CD4-positive, CD25-positive, alpha-beta regulatory T cell (primary cell): ENCODE data around the gene CACNA1H. TPM values are rescaled to one million over a fixed set of nuclear protein-coding genes. Genes with fewer than 3 reads are reported as not detected.

Source experiments
- ATAC-seq, 2 donors: fragments of 150-1000 bp; cut with Tn5 transposase; one replicate each; pipeline ENCODE4 v1.10.0; 2021; ENCODE audit warnings: low read depth in 2 of 2, moderate number of reproducible peaks in 2 of 2, moderate library complexity in 1 of 2
- DNase-seq, 3 donors: peaks; one replicate each; pipeline versions ENCODE4 v3.0.0 to v3.0.0-alpha.2; 2012 to 2022; ENCODE audit warnings: mixed read lengths in 1 of 3
- H3K27ac ChIP-seq: one replicate; pipeline ENCODE4 v1.7.0; 2013; ENCODE audit warnings: mild to moderate bottlenecking, low read length; ENCODE audit not compliant: insufficient read depth, poor library complexity, severe bottlenecking
- H3K27me3 ChIP-seq: one replicate; pipeline ENCODE4 v1.7.0; 2013; ENCODE audit warnings: low read length; ENCODE audit not compliant: control insufficient read depth, insufficient read depth
- H3K36me3 ChIP-seq: one replicate; pipeline ENCODE4 v1.7.0; 2013; ENCODE audit warnings: mild to moderate bottlenecking, low read length, moderate library complexity; ENCODE audit not compliant: control insufficient read depth, insufficient read depth
- H3K4me1 ChIP-seq: 2 replicates; pipeline ENCODE4 v1.7.0; 2013; ENCODE audit warnings: mild to moderate bottlenecking, low read length; ENCODE audit not compliant: insufficient read depth, control insufficient read depth, poor library complexity, severe bottlenecking
- H3K4me3 ChIP-seq: one replicate; pipeline ENCODE4 v1.7.0; 2013; ENCODE audit warnings: low read depth, mild to moderate bottlenecking, low read length, moderate library complexity
- H3K9me3 ChIP-seq, 2 experiments: 1 replicate in 1 of 2; 2 replicates in 1 of 2; pipeline ENCODE4 v1.7.0; 2013; ENCODE audit warnings: low read length in 2 of 2, mild to moderate bottlenecking in 1 of 2, moderate library complexity in 1 of 2; ENCODE audit not compliant: control insufficient read depth in 2 of 2
- H3K27ac Mint-ChIP-seq, 3 donors: one replicate each; pipeline ENCODE4 v1.8.0; 2020 to 2022; ENCODE audit warnings: mild to moderate bottlenecking in 3 of 3, mixed read lengths in 3 of 3, moderate library complexity in 2 of 3
- H3K27me3 Mint-ChIP-seq: one replicate; pipeline ENCODE4 v1.8.0; 2022; ENCODE audit warnings: mild to moderate bottlenecking, mixed read lengths
- H3K36me3 Mint-ChIP-seq: one replicate; pipeline ENCODE4 v1.8.0; 2020; ENCODE audit warnings: mixed read lengths
- H3K4me1 Mint-ChIP-seq, 4 donors: one replicate each; pipeline ENCODE4 v1.8.0; 2020 to 2022; ENCODE audit warnings: mixed read lengths in 4 of 4, mild to moderate bottlenecking in 1 of 4
- H3K4me3 Mint-ChIP-seq, 4 donors: one replicate each; pipeline ENCODE4 v1.8.0; 2020 to 2022; ENCODE audit warnings: mild to moderate bottlenecking in 4 of 4, mixed read lengths in 4 of 4, moderate library complexity in 3 of 4
- H3K9me3 Mint-ChIP-seq, 7 donors: one replicate each; pipeline ENCODE4 v1.8.0; 2020 to 2022; ENCODE audit warnings: mixed read lengths in 7 of 7, mild to moderate bottlenecking in 3 of 7, moderate library complexity in 2 of 7
- polyA plus RNA-seq, 4 donors: library from polyadenylated mRNA; unstranded; fragments of 300-500 nt; fragmentation: Illumina TruSeq; gene quantifications; one replicate each; pipeline ENCODE4 v1.2.3, GENCODE V29; 2021
- total RNA-seq: library from RNA; stranded (reverse); gene quantifications from one replicate; pipeline ENCODE4 v1.2.3, GENCODE V29; 2022

The CACNA1H gene
- total and polyA plus RNA-seq, 5 donors from 2014 or later = 0.37 to 4.2 (median 0.50) TPM; not detected in 1

DNA sequence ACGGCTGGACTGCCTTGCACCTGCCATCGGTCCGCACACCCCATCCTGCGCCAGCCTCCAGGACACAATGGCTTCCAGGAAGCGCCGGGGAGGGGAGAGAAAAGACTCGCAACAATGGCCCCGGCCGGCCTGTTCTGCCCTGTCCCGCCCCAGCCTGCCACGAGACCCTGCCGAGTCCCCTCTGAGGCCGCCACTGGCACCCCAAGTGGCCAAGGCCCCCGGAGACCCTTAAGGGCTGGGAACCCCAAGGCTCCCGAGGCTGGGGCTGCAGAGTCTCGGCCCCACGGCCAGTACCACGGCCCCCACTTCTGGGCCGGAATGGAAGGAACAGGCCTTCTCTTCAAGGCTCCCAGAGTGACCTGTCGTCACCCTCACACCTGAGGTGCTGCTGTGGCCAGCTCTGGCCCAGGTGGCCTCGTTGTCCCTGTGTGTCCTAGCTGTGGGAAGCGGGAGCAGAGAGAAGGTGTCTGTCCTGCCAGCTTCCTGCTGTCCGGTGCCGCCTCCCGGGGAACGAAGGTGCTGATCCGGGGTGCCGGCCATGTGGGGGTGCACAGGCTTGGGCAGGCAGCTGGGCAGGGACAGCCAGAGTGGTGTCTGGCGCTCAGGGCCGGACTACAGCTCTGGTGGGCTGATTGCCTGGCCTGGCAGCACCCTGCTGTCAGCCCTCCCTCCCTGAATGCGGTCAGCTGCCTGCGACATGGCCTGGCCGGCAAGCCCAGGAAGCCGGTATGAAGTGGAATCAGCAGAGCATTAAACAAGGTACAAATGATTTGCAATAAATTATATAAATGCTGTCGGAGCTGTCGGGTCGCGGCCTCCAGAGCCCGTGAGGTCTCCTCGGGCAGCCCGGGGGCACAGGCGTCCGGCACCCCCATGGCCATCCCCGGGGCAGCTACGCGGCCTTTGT, 8.2 kb upstream of the CACNA1H start:
- no peaks in the 10 kb centered on the region for H3K4me1 Mint-ChIP-seq
- Histone ChIP-seq H3K27ac (no peak overlapping the region), H3K4me1 (no peaks in the 10 kb centered on the region), H3K27me3 (no peaks in the 10 kb centered on the region), H3K36me3 (no peaks in the 10 kb centered on the region), H3K9me3 (no peaks in the 10 kb centered on the region), H3K4me3 (no peak overlapping the region)
- H3K27ac Mint-ChIP-seq = no peak overlapping the region
- no peak overlapping the region for H3K4me3 Mint-ChIP-seq
- ATAC-seq (no peak), DNase-seq (no peak)
- peaks cover 0 to 2% (median 0%) of the 10 kb centered on the region in 7 donors for H3K9me3 Mint-ChIP-seq
- H3K36me3 Mint-ChIP-seq = no peaks in the 10 kb centered on the region
- H3K27me3 Mint-ChIP-seq = no peaks in the 10 kb centered on the region

DNA sequence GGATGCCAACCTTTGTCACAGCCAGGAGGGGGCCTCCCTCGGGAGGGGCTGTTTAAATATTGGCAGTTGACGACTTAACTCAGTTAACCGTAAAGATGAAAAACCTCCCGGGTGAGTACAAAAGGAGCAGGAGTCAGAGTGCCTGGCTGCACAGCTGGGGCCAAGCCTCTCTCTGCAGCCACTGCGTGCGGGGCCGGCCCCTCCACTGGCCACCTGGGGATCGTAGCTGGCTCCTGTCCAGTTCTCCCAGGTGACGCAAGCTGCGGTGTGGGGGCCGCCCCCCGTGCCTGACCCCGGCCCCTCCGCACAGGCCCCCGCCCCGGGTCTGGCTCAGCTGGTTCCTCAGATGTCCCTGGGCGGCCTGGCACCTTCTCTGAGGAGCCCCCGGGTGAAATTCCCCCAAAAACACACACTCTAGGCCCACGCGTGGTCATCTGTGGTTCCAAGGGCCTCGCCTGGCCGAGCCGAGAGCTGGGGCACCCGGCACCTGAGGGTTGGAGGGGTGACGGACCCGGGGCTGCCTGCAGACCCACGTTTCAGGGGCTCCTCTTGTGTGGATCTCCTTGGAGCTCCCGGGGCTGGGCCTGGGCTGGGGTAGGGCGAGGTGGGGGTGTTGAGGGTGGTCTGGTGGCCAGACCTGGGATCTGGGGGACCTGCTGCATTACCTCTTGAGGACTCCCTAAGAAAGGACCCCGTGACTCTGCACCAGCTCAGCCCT, 7.4 kb upstream of the CACNA1H start:
- no peak overlapping the region for H3K27ac ChIP-seq
- Mint-ChIP-seq H3K4me3 (no peak overlapping the region), H3K9me3 (peaks cover 0 to 2% (median 0%) of the 10 kb centered on the region in 7 donors), H3K27ac (no peak overlapping the region), H3K4me1 (no peaks in the 10 kb centered on the region), H3K27me3 (no peaks in the 10 kb centered on the region), H3K36me3 (no peaks in the 10 kb centered on the region)
- no peak for ATAC-seq
- H3K4me1 ChIP-seq = no peaks in the 10 kb centered on the region
- H3K9me3 ChIP-seq = no peaks in the 10 kb centered on the region
- no peaks in the 10 kb centered on the region for H3K36me3 ChIP-seq
- H3K4me3 ChIP-seq = no peak overlapping the region
- no peaks in the 10 kb centered on the region for H3K27me3 ChIP-seq
- no peak for DNase-seq

DNA sequence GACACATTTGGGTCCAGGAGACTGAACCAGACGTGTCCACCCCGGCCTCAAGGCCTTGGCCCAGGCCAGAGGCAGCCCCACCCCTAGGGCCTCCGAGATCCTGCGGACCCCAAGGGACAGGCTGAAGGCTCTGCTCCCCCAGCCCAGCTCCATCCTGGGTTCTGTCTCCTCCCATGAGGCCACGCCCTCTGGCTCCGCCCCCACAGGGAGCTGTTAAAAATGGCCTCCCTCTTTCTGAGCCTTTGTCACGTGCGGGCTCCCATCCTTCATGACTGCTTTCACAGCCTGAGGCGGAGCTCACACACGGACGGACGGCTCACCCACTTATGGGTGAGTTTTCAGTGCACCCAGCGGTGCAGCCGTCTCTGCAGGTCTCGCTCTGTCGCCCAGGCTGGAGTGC, 6.5 kb upstream of the CACNA1H start:
- H3K27me3 ChIP-seq = no peaks in the 10 kb centered on the region
- Mint-ChIP-seq H3K9me3 (peaks cover 0 to 4% (median 0%) of the 10 kb centered on the region in 7 donors), H3K36me3 (no peaks in the 10 kb centered on the region), H3K4me1 (peaks cover 0 to under 1% (median 0%) of the 10 kb centered on the region in 4 donors), H3K27ac (no peak overlapping the region), H3K4me3 (no peak overlapping the region), H3K27me3 (no peaks in the 10 kb centered on the region)
- H3K9me3 ChIP-seq = no peaks in the 10 kb centered on the region
- no peak overlapping the region for H3K27ac ChIP-seq
- no peak for ATAC-seq
- H3K36me3 ChIP-seq = no peaks in the 10 kb centered on the region
- DNase-seq = no peak
- no peak overlapping the region for H3K4me3 ChIP-seq
- no peaks in the 10 kb centered on the region for H3K4me1 ChIP-seq

DNA sequence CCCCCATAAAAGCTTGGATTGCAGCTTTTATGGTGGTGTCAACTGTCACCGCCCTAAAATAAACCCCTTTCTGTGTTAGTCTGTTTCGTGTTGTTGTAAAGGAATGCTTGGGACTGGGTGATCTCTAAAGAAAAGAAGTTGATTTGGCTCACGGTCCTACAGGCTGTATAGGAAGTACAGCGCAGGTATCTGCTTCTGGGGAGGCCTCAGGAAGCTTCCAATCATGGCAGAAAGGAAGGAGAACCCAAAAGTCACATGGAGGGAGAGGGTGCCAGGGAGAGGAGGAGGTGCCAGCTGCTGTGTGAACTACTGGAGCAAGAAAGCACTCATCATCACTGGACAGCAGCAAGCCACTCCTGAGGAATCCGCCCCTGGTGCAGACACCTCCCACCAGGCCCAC, 5.9 kb upstream of the CACNA1H start:
- DNase-seq (no peak), ATAC-seq (no peak)
- Histone ChIP-seq H3K9me3 (no peaks in the 10 kb centered on the region), H3K36me3 (no peaks in the 10 kb centered on the region), H3K27me3 (no peaks in the 10 kb centered on the region), H3K27ac (no peak overlapping the region), H3K4me3 (no peak overlapping the region), H3K4me1 (peaks cover under 1% of the 10 kb centered on the region)
- Mint-ChIP-seq H3K27me3 (no peaks in the 10 kb centered on the region), H3K27ac (peak overlapping the region in 1 of 3 donors; percentile 44), H3K4me3 (no peak overlapping the region), H3K4me1 (peaks cover 0 to 3% (median 0%) of the 10 kb centered on the region in 4 donors), H3K36me3 (no peaks in the 10 kb centered on the region), H3K9me3 (peaks cover 0 to 4% (median 0%) of the 10 kb centered on the region in 7 donors)

DNA sequence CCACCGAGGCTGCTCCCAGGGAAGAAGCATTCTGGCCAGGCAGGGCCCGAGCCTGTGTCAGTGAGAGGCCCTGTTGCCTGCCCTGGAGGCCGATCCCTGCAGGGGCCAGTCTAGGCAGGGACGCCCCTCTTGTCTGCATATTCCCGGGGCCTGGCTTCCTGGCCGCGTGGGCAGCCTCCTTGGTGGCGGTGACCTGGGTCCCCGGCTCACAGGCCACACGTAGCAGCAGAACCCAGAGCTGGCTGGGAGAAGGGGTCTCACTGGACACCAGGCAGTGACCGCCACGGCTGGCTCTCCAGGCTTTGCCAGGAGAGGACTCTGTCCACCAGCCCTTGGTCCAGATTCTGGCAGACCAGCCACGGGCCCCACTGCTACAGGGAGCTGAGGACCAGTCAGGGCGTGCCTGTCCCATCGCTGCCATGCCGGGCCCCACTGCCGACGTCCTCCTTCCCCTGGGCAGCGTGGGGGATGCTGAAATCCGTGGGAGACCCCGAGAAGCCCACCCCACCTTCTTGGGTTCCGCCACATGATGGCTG, 3.7 kb upstream of the CACNA1H start:
- peaks cover 0 to 3% (median 0%) of the 10 kb centered on the region in 4 donors for H3K4me1 Mint-ChIP-seq
- H3K27me3 Mint-ChIP-seq = no peaks in the 10 kb centered on the region
- DNase-seq (no peak), ATAC-seq (no peak)
- no peak overlapping the region for H3K4me3 Mint-ChIP-seq
- Histone ChIP-seq H3K9me3 (no peaks in the 10 kb centered on the region), H3K27me3 (no peaks in the 10 kb centered on the region), H3K27ac (no peak overlapping the region), H3K4me1 (peaks cover 11% of the 10 kb centered on the region), H3K36me3 (no peaks in the 10 kb centered on the region), H3K4me3 (no peak overlapping the region)
- no peak overlapping the region for H3K27ac Mint-ChIP-seq
- H3K9me3 Mint-ChIP-seq = peaks cover 0 to 4% (median 0%) of the 10 kb centered on the region in 7 donors
- no peaks in the 10 kb centered on the region for H3K36me3 Mint-ChIP-seq

DNA sequence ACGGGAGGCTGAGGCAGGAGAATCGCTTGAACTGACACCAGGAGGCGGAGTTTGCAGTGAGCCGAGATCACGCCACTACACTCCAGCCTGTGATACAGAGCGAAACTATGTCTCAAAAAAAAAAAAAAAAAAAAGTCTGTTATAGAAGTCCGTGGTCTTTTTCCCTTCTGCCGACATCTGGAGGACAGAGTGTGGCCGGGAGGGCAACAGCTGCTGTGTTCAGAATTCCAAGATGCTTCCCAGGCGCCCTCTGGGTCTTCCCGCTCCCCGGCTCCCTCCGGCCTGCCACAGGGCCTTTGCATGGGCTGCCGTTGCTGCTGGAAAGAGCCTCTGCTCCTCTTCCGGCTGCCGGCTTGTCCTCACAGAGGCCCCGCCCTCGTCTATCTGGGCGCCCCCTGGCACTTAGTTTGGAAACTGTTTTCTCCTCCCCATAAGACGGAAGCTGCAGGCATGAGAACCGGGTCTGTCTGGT, 2.4 kb upstream of the CACNA1H start:
- Mint-ChIP-seq H3K27ac (peak overlapping the region in 1 of 3 donors; percentile 60), H3K4me3 (peak overlapping the region in 3 of 4 donors; percentile 29 to 79 (median 63)), H3K36me3 (no peaks in the 10 kb centered on the region), H3K27me3 (no peaks in the 10 kb centered on the region), H3K4me1 (peaks cover 0 to 8% (median 0%) of the 10 kb centered on the region in 4 donors), H3K9me3 (peaks cover 0 to 4% (median 0%) of the 10 kb centered on the region in 7 donors)
- Histone ChIP-seq H3K36me3 (no peaks in the 10 kb centered on the region), H3K27ac (no peak overlapping the region), H3K4me3 (no peak overlapping the region), H3K9me3 (no peaks in the 10 kb centered on the region), H3K4me1 (peaks cover 18% of the 10 kb centered on the region), H3K27me3 (no peaks in the 10 kb centered on the region)
- ATAC-seq (no peak), DNase-seq (peak in 1 of 3 donors; percentile 24)

DNA sequence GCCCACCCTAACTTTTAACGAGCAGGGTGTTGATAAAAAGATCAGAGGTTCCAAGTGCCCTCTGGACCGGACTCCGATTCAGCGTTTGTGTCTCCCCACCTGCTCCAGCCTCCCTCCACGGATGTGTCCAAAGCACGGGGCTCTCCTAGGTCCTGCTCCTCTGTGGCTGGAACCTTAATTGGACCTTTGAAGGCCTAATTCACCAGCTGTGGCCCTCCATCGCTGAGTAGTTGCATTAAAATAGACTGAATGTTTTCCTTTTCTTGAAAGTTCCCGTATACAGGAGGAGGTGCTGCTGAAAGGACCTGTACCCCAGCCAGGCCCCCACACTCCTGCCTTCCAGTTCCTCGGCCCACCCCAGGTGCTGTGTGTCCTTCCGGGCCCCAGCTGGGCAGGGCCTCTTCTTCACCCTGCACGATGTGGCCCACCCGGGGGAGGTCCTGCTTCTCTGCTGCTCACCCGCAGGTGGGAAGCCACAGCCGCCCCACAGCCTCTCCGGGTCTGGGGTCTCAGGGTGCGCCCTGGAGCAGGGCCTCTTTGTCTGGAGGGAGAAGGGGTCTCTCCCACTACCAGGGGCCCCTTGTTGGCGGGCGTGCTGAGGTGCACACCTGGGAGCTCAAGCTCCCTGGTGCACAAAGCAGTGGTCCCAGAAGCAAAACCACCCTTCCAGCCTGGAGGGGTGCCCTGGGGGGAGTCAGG, 1.3 kb upstream of the CACNA1H start:
- no peaks in the 10 kb centered on the region for H3K36me3 ChIP-seq
- no peaks in the 10 kb centered on the region for H3K36me3 Mint-ChIP-seq
- H3K9me3 Mint-ChIP-seq = peaks cover 0 to 4% (median 0%) of the 10 kb centered on the region in 7 donors
- peak overlapping the region; percentile 54 to 79 (median 72) for H3K4me3 Mint-ChIP-seq
- no peaks in the 10 kb centered on the region for H3K9me3 ChIP-seq
- H3K27ac ChIP-seq = no peak overlapping the region
- H3K4me1 Mint-ChIP-seq = peaks cover 0 to 8% (median 0%) of the 10 kb centered on the region in 4 donors
- DNase-seq (no peak), ATAC-seq (no peak)
- peak overlapping the region in 1 of 3 donors; percentile 84 for H3K27ac Mint-ChIP-seq
- H3K4me1 ChIP-seq = peaks cover 18% of the 10 kb centered on the region
- H3K4me3 ChIP-seq = no peak overlapping the region
- no peaks in the 10 kb centered on the region for H3K27me3 ChIP-seq
- H3K27me3 Mint-ChIP-seq = no peaks in the 10 kb centered on the region
